CD1c-positive myeloid dendritic cell (primary cell): Measurements from ENCODE around the gene PSAPL1.

ENCODE experiments used
- DNase-seq: peaks from one replicate; pipeline ENCODE4 v3.0.0-alpha.2; 2016; ENCODE audit errors: extremely low spot score

Gene PSAPL1

DNA sequence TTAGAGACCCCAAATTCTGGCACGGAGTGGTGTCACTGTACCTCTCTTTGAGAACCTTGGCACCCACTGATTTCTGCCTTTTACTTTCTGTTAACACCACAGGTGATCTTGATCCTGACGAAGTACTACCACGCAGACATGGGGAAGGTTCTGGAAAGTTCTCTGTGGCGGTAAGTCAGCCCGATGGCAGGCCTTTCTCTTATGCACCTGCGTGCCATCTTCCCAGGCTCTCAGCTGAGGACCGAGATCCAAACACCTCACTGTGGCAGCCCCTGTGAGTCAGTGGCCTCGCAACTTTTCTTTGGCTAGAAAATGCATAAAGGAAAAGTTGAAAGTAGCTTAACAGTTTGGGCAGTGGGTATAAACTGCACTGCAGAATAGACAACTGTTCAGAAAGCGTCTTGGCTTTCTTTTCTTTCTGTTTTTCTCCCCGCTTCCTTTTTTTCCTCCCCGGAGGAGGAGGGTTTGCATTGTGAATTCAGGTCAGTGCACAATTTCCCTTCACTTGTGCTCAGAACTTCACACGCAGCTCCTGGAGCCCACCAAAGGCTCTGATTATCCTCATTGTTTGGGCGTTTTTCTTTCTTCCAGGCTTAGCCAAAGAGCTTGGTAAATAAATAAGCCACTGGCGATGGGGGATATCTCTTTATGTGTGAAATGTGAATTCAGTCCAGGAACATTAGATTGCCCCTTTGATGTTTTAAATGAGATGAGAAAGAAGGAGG is 38.4 kb downstream of the PSAPL1 start:
- DNase-seq = no peak

DNA sequence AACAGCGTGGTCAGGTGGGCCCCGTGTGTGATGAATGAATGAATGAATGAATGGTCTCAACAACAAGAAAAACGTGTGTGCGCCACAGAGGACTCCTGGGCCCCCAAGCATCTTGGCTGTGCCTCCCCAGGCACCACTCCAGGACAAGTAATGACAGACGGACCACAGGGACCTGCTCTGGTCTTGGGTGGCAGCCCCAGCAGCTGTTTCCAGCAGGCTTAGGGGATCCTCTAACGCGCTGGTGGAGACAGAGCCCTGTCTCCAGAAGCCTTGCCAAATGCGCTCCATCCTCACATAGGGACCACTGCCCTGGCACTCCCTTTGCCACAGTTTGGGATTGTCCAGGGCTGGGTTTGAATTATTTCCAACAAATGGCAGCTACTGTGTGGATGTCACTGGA is 39.1 kb downstream of the PSAPL1 start:
- DNase-seq = no peak

DNA sequence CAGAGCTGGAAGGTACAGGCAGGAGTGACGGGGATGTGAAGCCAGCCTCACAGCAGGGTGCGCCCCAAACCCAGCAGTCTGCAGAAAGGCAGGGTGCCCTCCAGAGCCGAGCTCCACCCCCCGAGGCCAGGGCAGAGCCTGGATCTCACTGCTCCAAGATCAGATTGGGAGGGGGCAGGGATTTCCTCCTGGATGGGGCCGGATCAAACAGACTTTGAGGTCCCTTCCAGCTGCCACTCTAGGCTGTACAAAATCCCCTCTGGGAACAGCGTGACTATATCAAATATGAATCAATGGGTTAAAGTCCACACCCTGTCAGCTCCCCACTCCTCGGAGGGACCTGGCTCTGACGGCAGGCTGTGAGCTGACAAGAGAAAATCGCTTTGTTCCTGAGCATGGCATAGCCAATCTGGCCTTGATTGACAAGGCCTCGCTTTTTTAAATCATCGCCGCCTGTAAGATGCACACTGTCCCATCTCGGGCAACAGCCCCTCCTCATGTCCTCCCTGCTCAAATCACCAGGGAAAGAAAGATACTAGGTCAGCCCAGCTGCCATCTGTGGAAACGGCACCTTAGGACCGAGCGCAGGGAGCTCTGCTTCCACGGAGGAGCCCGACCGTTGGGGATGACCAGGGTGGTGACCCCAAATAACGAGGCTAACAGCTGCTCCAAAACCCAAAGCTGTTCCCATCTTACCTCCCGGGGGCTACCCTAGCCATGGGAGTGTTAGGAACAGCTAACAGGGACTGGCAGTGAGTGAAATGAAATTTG is 39.9 kb downstream of the PSAPL1 start:
- DNase-seq = no peak

DNA sequence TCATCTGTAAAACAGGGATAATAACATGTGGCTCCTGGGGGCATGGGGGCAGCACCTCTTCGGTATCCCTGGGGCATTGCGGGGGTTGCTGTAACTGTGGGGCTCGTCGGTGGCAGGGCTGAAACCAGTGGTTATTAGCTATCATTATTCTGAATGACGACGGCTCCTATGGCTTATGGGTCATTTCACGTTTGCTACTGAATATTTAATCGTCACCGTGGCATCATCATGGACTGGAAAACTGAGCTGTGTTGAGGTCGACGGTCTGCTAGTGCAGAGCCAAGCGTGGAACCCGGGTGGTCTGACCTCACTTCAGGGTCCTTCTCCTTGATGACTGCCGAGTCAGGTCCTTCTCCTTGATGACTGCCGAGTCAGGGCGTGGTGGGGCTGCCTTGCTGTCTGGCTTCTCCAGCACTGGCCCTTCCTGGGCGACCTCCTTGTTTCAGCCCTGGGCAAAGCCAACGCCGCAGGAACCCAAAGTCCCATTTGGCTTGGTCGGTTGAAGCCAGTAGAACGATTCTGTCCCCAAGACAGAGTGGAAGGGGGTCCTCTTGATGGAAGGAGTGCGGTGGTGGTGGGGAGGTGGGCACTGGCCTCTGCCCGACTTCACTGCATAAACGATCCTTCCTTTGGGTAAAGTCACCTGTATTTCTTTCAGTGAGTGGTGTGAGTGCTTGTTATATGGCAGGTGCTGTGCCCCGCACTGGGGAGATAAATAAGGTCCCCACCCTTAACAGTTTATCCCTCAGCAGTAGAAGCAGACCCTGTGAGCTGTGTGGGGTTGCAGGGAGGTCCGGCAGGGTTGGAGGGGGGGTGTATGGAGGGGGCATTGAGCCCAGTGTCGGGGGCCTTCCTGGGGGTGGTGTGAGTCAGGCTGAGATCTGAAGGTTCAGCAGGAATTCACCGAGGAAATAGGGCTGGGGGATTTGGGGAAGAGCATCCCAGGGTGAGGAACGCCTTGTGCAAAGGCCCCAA is 40.8 kb downstream of the PSAPL1 start:
- no peak for DNase-seq

DNA sequence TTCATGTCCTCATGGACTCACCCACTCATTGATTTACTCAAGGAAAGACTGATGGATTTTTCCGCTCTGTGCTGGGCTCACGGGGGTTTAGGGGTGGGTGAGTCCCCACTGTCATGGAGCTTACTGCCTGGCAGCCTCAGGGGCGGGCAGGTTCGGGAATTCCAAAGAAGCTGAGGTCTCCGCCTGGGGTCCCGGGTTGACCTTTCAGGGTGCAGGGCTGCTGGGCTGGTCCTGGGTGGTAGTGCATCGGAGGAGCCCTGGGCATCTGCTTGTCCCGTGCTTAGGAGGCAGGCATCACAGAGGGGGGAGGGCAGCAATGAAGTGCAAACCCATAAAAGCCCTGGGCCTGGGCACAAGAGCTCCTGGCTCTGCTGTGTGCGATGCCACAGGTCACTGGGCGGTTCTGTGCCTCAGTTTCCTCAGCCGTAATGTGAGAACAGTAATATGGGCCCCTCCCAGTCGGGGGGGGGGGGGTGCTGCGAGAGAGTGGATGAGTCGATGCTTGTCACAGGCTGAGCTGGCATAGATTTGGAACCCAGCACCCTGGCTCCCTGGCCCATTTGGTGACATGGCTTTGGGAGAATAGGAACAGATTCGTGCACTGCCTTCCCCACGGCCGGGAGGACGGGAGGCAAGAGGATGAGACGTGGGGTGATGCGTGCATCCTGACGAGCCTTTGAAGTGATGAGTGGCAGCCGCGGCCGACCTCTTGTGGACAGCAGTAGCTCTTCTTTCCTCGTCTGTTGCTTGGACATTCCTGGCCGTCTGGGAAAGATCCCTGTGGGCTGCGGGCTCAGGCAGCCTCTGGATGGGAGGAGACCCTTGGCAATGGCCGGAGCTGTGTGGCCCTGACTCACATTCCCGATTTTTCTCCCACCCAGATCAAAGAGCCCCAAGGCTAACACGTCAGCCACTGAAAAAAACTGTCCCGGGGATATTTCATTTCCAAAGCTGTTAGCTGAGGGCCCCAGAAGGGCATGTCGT is 42.0 kb downstream of the PSAPL1 start:
- no peak for DNase-seq

DNA sequence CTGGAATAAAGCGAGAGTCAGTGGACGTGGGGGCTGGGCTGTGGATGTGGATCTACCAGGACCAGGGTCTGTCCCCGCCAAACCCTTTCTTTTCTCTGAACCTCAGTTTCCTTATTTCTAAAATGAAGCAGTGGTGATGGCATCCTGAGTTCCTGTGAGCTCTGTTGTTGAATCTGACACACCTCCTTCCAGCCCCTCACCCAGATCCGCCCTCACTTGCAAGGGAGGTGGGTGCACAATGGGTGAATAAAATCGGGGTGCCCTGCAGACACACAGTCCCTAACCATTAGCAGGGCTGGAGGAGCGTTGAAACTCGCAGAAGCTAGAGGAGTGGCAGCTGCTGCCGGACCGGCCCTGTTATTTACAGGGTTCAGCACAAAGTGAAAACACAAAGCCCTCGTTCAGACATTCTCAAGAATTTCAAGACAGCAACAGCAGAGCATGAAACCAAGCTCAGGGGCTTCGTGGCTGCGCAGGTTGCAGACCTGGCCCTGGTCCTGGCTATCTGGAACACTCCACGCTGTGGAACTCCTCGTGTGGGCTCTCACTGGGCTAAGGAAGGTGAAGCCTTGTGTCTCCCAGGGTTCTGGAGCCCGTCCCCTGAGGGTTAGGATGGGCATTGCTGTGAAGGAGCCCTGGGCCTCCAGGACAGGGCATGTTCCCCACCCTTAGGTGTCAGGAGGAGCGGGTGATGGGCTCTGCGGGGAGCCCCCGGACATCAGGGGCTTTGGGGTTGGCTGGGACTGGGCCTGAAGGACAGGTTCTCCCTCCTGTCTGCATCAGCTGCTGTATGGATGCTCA is 42.9 kb downstream of the PSAPL1 start:
- DNase-seq = no peak

DNA sequence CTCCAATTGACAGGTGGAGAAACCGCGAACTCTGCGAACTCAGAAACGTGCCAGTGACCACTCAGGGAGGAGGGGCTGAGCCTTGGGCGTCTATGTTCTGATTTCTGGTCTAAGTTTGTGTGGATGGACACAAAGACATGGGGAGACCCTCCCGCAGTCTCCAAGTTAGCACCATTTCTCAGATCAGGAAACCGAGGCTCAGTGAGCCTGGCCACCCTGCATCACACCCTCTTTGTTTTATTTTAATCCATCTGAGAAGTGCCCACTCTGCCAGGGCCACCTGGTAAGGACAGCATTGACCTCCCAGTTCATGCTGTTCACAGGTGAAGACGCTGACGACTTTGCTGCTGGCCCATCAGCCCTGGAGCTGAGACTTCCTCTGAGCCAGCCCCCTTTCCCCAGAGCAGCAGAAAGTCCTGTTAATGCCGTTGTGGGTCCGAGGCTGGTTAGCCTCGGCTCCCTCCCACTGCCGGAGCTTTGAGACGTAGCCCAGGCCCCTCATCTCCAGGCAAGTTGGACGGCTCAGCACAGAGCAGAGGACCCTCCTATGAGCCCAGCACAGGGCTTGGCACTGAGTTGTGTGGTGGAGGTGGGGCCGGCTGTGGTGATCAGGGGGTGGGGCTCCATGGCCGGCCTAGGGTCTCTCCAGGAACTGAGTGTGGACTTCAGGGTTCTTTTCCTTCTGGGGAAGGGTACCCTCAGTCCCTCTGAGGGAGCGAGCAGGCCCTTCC is 43.7 kb downstream of the PSAPL1 start:
- DNase-seq = no peak

DNA sequence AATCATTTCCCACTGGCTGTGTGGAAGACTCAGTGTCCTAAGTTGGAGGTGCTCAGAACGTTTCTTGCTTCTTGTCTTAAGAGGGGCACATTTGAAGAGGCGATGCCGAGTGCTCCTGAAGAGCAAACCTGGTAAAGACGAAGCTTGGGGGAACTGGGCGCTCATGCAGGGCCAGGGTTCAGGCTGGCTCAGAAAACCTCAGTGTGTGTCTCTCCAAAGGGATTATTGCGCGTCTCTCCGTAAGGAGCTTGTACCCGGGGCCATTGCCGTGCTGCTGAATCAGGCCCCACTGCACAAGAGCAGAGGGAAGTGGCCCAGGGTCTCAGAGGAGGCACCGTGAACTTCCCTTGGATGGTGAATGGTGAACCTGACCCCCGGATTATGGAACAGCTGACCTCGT is 44.4 kb downstream of the PSAPL1 start:
- DNase-seq = no peak

DNA sequence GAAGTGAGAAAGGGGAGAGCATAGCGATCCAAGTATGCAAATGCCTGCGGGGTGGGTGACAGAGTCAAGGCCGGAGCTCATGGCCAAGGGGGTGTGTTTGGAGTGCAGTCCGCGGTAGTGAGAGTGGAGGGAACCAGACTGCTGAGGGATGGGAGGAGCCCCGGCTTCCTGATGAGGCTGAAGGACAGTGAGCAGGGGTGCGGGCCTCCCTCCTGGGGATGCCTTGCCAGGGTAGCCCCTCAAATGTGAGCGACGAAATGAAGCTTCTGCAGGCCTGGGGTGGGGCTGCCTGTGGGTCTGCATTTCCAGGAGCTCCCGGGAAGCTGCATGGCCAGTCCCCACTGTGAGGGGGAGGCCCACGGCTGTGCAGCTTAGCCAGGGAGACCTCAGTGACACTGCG is 45.0 kb downstream of the PSAPL1 start:
- DNase-seq = no peak

DNA sequence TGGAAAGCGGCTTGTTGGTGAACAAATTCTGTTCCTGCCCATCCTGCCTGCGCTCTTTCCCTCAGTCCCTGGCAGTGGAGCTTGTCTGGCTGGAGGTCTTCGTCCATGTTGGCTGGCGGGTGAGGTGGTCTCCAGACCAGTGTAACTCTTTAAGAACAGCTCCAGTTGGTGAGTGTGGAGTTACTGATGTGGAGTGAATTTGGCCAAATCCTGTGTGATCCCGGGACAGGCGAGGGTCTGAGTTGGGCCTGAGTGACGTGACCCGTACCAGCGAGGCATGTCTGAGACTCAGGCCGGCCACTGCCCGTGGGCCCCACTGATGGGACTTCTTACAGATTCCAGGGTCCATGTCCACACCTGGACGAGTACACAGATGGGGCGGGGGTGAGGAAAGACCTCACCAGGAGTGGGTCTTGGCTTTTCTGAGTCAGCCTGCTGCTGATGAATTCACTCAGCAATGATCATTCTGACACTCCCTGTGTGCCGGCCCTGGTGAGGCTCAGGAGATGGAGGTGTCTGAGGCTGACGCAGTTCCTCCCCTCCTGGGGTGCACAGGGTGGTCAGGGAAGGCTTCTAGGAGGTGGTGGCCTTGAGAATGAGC is 45.5 kb downstream of the PSAPL1 start:
- no peak for DNase-seq

DNA sequence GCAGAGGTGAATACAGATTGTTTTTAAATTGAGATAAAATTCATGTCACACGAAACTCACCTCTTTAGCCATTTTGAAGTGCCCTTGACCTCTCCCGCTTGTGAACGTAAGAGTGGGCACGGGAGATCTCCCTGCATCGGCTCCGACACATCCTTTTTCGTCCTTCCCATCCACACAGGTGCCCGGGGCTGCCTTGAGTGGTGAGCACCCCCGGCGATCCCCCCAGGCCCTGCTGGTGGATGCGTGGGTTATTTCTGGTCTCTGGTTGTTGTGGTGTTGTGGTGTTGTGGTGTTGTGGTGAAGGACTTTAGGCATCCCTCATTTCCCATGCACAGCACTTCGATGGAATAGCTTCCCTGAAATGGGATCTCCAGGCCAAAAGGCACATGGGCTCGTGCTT is 46.1 kb downstream of the PSAPL1 start:
- no peak for DNase-seq

DNA sequence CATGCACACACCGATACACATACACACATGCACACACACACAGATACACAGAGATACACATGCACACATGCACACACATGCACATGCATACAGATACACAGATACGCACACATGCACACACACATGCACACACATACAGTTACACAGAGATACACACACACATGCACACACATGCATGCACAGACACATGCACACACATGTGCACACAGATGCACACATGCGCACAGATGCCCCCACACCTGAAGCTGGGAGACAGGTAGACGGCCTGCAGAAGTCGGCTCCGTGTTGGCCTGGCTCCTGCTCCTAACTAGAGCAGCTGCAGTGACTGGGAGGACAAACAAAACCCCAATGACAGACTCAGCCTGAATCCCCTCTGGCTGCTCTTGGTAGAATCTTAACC is 46.8 kb downstream of the PSAPL1 start:
- no peak for DNase-seq

DNA sequence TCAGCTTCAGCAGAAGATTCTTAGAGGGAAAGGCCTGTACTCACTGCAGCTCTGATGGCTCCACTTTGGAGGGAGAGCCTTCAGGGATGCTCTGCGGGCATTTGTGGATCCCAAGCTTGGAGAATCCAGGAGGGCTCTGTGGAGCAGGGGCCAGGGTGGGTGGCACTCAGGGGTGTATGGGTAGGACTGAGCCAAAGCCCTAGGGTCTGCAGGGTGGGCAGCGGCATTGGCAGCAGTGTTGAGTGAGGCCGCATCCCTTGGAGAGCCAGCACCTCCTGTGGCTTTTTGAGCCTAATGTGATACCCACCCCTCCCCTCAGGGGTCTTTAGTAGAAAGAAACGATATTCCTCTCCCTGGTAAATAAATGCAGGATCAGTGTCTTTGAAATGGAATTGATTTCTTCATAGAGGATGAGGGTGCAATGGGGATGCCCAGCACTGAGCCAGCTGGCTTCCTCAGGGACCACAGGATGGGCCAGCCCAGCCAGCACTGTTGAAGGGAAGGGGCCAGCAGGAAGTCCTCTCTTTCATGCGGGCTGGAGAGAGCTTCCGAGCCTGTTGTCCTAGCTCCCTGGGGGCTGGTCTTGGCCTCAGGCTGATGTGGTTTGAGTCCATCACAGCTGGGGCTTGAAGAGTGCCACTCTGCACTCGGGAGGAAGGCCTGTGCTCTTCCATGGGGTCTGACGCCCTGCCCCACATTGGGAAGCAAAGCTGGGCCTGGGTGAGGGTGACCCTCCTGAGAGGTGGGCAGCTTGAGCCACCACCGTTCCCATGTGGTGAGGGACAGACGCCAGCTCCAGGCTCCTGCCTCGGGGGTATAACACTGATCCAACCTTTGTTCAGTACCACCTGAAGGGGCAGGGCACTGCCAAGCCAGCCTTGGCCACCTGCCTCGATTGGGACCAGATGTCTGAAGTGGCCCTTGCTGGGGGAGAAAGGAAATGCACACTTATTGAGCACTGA is 49.5 kb downstream of the PSAPL1 start:
- DNase-seq = no peak

DNA sequence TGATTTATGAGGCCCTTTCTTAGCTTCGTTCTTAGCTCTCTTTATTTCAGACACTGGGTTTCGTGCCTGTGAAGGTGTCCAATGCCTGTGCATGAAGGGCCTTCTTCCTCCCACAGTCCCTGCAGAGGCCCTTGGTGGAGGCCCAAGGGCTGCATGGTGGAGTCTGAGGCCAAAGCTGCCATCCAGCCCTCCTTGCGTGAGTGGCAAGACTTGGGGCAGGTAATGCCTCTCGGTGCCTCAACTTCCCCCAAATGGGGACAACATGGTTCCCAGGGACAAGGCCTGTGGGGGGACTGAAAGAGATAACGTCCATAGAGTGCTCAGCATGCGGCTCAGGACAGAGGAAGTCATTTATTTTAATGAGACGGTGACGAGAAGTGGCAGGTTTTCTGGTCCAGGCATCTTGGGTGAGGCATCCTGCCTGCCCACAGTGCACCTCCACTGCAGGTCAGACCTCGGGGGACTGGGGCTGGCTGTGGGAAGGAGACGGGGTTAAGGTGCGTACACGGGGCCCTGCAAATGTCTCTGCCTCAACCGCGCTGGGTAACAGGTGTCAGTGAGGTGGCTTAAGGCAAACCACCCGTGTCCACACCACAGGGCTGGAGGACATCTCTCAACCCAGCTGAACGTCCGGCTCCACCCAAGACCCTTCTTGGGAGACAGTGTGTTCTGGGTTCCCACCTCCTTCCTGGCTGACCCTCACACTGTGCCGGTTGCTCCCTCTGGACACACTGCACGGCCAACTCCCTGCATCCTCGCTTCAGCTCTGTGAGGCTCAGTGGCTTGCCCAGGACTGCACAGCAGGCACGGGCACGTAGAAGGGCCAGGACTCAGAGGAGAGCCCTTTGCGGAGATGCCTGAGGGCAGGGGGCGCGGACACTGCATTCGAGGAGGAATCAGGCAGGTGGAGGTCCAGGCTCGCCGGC is 50.5 kb downstream of the PSAPL1 start:
- no peak for DNase-seq

DNA sequence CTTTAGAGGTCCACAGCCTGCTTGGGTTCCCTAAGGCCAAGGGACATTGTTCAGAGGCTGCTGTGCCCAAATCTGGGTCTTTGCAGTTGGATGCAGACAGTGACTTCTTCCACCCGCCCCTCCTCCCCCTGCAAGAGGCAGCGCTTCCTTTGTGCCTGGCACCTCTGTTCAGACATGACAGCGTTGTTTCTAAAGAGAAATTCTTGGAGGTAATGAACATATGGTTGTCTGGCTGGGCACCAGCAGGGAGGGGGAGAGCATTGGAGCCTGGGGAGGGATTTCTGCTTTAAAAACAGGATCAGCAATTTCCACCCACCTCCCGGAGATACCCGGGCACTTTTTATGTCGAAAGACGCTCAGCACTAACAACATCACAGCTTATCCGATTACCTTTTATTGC is 51.5 kb downstream of the PSAPL1 start:
- no peak for DNase-seq

DNA sequence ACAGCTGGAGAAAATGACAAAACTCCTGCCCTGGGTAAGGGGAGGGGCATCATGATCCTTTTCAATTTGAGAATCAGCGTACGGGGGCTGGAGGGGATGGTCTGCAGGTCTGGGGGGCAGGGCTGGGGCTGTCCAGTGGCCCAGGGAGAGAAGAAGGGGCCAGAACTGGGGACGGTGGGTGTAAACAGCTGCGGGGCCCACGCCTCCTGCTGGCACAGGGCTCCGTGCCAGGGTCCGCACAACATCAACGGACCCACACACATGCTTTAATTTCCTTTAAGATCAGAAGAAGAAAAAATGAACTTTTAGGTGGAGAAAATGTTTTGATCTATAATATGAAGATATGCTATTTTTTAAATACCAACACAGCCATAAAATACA is 52.1 kb downstream of the PSAPL1 start:
- no peak for DNase-seq
